NT2/D1 (cell line): ENCODE measurements around the gene ARHGAP42.

Source experiments
- SUZ12 ChIP-seq: IDR thresholded peaks from 2 replicates; pipeline ENCODE4 v1.6.1; 2011; ENCODE audit not compliant: insufficient read length, insufficient read depth; ENCODE audit errors: extremely low read depth
- YY1 ChIP-seq: IDR thresholded peaks from 2 replicates; pipeline ENCODE4 v1.6.1; 2011; ENCODE audit not compliant: insufficient read length, insufficient read depth
- ZNF274 ChIP-seq: IDR thresholded peaks from 2 replicates; pipeline ENCODE4 v1.6.1; 2011; ENCODE audit warnings: mild to moderate bottlenecking, low read depth, low read length

DNA sequence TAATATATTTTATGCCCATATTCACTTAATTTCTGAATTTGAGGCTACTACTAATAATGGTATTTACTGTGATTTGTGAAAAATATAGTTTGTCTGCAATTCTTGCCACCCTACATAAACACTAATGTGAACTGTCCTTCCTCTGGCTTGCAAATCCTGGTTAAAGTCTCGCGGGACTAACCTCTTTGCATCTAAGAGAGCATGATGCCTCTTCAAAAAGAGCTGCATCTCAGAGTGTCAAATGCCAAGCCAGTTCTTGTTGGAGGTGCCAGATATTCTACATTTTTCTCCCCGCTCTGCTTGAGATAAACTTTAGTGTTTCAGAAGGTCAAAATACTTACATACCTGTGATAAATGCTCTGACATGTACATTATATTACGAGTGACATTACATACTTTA lies 2.1 kb downstream of the ARHGAP42 start:
- TF ChIP-seq SUZ12 (no peak), ZNF274 (no peak), YY1 (no peak)
